Measurements from ENCODE around the gene IFITM10.

IFITM10 gene

GRCh38 chr11:1750840-1751530, 590 bp upstream of the IFITM10 start:
- no peak for DNase-seq

GRCh38 chr11:1749395-1750351, 722 bp downstream of the IFITM10 start:
- DNase-seq: peak; percentile 75

GRCh38 chr11:1748636-1749394, 1.6 kb downstream of the IFITM10 start:
- peak; percentile 22 for DNase-seq

- no peak for DNase-seq
These were observed 2.4 kb downstream of the IFITM10 start for GRCh38 chr11:1747753-1748635.

- no peak for DNase-seq
These were observed 3.2 kb downstream of the IFITM10 start for GRCh38 chr11:1746956-1747752.

GRCh38 chr11:1746511-1746931, 3.9 kb downstream of the IFITM10 start:
- no peak for DNase-seq

GRCh38 chr11:1745701-1746320, 4.6 kb downstream of the IFITM10 start:
- no peak for DNase-seq

GRCh38 chr11:1744891-1745700, 5.3 kb downstream of the IFITM10 start:
- DNase-seq: no peak

GRCh38 chr11:1744137-1744886, 6.1 kb downstream of the IFITM10 start:
- no peak for DNase-seq

- DNase-seq: no peak
These were observed 6.7 kb downstream of the IFITM10 start for GRCh38 chr11:1743585-1744136.

- no peak for DNase-seq
These were observed 7.4 kb downstream of the IFITM10 start for GRCh38 chr11:1742869-1743584.

- DNase-seq: no peak
These were observed 8.0 kb downstream of the IFITM10 start for GRCh38 chr11:1742371-1742770.

- no peak for DNase-seq
These were observed 8.7 kb downstream of the IFITM10 start for GRCh38 chr11:1741741-1742140.

- DNase-seq: no peak
These were observed 9.4 kb downstream of the IFITM10 start for GRCh38 chr11:1740786-1741530.

GRCh38 chr11:1739576-1739975, 10.8 kb downstream of the IFITM10 start:
- DNase-seq: no peak

- DNase-seq: no peak
These were observed 12.0 kb downstream of the IFITM10 start for GRCh38 chr11:1738380-1738779.

GRCh38 chr11:1737080-1737757, 13.2 kb downstream of the IFITM10 start:
- no peak for DNase-seq
